ENCODE measurements around the gene BCL2L1.

BCL2L1 gene

DNA sequence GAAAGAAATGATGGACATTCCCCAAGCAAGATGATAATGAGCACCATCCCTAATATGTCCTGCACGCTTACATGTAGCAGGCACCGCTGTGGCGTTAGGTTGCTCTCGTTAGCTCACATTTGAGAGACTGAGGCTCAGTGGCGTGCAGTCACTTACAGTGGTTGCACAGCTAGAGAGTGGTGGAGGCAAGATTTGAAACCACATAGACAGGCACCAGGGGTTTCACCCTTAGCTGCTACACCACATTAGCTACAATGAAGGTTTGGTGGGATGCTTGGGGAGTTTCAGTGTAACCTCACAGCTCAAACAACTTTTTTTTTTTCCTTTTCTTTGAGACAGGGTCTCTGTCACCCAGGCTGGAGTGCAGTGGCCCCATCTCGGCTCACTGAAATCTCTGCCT lies 81.3 kb downstream of the BCL2L1 start:
- no peak for DNase-seq (ENCODE audit: extremely low read depth, low read depth)
- H3K4me3 ChIP-seq (replicated peaks; ENCODE audit: low read depth, low read length) = no peak overlapping the region
- no peak for TF ChIP-seq CTCF (IDR thresholded peaks at IDR 0.05; ENCODE audit: low read depth, low read length, missing control alignments)

DNA sequence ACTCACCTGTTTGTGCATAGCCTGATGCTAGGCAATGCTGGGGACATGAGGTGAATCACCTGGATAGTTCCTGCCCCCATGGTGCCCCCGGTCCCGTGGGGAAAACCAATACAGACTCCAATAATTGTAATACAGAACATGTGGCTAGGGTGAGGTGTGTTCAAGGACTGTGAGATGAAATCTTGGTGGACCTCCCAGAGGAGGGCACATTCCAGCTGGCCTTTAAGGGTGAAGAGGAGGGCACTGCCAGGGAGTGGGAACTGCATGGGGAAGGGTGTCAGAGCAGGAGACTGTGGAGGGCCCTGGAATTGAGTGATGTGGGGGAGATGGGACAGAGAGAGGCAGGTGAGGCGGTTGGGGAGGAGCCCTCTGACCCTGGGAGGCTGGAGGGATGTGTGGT lies 82.4 kb downstream of the BCL2L1 start:
- TF ChIP-seq CTCF (IDR thresholded peaks at IDR 0.05; ENCODE audit: low read depth, low read length, missing control alignments) = no peak
- no peak for DNase-seq (ENCODE audit: extremely low read depth, low read depth)
- no peak overlapping the region for H3K4me3 ChIP-seq (replicated peaks; ENCODE audit: low read depth, low read length)

- TF ChIP-seq CTCF (IDR thresholded peaks at IDR 0.05; ENCODE audit: low read depth, low read length, missing control alignments) = no peak
- no peak overlapping the region for H3K4me3 ChIP-seq (replicated peaks; ENCODE audit: low read depth, low read length)
- DNase-seq (ENCODE audit: extremely low read depth, low read depth) = no peak
These were observed 83.9 kb downstream of the BCL2L1 start for GRCh38 chr20:31638816-31639215.

GRCh38 chr20:31638317-31638716 lies 84.4 kb downstream of the BCL2L1 start:
- H3K4me3 ChIP-seq (replicated peaks; ENCODE audit: low read depth, low read length) = no peak overlapping the region
- TF ChIP-seq CTCF (IDR thresholded peaks at IDR 0.05; ENCODE audit: low read depth, low read length, missing control alignments) = no peak
- DNase-seq (ENCODE audit: extremely low read depth, low read depth) = no peak

DNA sequence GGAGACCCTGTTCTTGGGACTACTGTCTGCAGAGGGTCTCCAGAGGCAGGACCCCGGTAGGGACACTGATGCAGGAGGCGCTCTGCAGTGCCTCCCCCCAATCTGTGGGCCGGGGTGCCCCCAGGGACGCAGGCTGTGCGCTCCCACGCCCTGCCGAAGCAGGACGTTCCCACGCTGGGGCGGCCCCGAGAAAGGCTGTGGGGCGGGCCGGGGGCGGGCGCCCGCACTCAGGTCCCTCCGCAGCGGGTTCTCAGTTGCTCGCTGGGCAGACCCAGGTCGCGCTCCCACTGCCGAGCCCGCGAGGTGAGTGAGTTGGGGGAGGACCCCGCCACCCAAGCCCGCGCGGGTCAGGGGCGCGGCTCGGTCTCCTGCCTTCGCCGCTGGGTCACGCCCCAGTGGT lies 85.0 kb downstream of the BCL2L1 start, which contains the start of gene COX4I2:
Gene COX4I2 (plus strand): TSS at position 253 of the 400 bp plus-strand sequence. CDS start 1,106 bp downstream, outside the sequence.
- TF ChIP-seq CTCF (IDR thresholded peaks at IDR 0.05; ENCODE audit: low read depth, low read length, missing control alignments) = no peak
- DNase-seq (ENCODE audit: extremely low read depth, low read depth) = no peak
- no peak within 1 kb of the TSS for H3K4me3 ChIP-seq (replicated peaks; ENCODE audit: low read depth, low read length)

DNA sequence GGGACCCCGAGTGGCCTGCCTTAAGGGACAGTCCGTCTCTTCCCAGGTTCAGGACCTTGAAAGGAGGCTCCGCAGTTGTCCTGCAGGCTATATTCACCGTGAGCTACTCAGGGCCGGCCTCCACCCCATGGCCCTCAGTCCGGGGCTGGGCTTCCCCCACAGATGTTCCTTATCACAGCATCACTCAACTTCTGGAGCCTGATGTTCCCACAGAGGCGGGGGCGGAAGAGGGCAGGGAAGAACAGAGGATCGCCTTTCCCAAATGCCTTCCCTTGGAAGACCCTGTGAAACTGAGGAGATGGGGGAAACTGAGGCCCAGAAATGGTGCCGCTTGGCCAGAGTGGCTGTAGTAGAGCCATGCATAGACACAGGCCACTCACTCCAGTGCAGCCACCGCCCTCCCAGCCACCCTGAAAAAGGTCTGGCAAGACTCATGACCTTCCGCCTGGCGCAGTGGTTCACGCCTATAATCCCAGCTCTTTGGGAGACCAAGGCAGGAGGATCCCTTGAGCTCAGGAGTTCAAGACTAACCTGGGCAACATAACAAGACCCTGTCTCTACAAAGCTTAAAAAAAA lies 89.2 kb downstream of the BCL2L1 start:
- H3K4me3 ChIP-seq (replicated peaks; ENCODE audit: low read depth, low read length) = no peak overlapping the region
- no peak for TF ChIP-seq CTCF (IDR thresholded peaks at IDR 0.05; ENCODE audit: low read depth, low read length, missing control alignments)
- DNase-seq (ENCODE audit: extremely low read depth, low read depth) = no peak
